T-helper 2 cell treated with Interferon-gamma antibody and Interleukin-4, amounts not matched to agents 5 μg/mL and 100 μg/mL, for 36 hours (primary cell): ENCODE data around the gene CDK16.

ENCODE experiments used
- DNase-seq: peaks from one replicate; pipeline ENCODE4 v3.0.0; 2021; ENCODE audit warnings: low spot score
- H3K27ac Mint-ChIP-seq: one replicate; pipeline ENCODE4 v1.8.0; 2021; ENCODE audit warnings: mild to moderate bottlenecking, mixed read lengths
- H3K27me3 Mint-ChIP-seq: one replicate; pipeline ENCODE4 v1.8.0; 2021; ENCODE audit warnings: low read depth, mixed read lengths
- H3K36me3 Mint-ChIP-seq: one replicate; pipeline ENCODE4 v1.8.0; 2021; ENCODE audit warnings: low read depth, mixed read lengths
- H3K4me1 Mint-ChIP-seq: one replicate; pipeline ENCODE4 v1.8.0; 2021; ENCODE audit warnings: low read depth, mixed read lengths
- H3K4me3 Mint-ChIP-seq: one replicate; pipeline ENCODE4 v1.8.0; 2022; ENCODE audit warnings: mild to moderate bottlenecking, moderate library complexity, mixed read lengths
- H3K9me3 Mint-ChIP-seq: one replicate; pipeline ENCODE4 v1.8.0; 2021; ENCODE audit warnings: mixed read lengths

CDK16 gene

GRCh38 chrX:47179221-47179927, 39.1 kb upstream of the CDK16 start:
- H3K9me3 Mint-ChIP-seq: no peaks in the 10 kb centered on the region
- H3K27ac Mint-ChIP-seq: no peak overlapping the region
- H3K36me3 Mint-ChIP-seq: peaks cover 26% of the 10 kb centered on the region
- no peak for DNase-seq
- no peak overlapping the region for H3K4me3 Mint-ChIP-seq
- H3K4me1 Mint-ChIP-seq: peaks cover 1% of the 10 kb centered on the region
- H3K27me3 Mint-ChIP-seq: no peaks in the 10 kb centered on the region

DNA sequence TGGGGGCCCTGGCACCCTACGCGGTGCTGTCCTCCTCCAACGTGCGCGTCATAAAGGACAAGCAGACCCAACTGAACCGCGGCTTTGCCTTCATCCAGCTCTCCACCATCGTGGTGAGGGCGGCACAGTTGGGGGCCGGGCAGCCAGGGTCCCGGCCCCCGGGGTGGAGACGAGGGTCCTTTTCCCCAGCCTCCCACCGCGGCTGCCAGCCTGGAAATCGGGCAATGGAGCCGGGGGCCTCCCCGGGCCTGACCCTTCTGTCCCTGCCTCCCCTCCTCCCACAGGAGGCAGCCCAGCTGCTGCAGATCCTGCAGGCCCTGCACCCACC, 38.6 kb upstream of the CDK16 start:
- Mint-ChIP-seq H3K4me3 (no peak overlapping the region), H3K27ac (no peak overlapping the region)

DNA sequence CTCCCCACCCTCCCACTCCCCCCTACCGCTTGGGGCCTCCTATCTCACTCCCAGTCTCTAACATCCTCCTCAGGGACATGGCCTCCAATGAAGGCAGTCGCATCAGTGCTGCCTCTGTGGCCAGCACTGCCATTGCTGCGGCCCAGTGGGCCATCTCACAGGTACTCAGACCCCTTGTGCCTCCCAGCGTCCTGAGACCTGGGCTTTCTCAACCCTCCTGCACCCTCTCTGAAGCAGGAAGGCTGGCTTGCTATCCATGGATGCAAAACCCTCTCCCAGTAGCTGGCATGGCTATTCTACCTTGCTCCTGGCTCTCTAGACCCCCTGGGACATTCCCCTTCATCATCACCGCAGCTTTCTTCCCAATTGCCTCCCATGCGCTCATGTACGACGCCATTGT, 38.1 kb upstream of the CDK16 start:
- no peak overlapping the region for H3K27ac Mint-ChIP-seq
- no peaks in the 10 kb centered on the region for H3K9me3 Mint-ChIP-seq
- no peak overlapping the region for H3K4me3 Mint-ChIP-seq
- peaks cover 29% of the 10 kb centered on the region for H3K36me3 Mint-ChIP-seq
- peaks cover 1% of the 10 kb centered on the region for H3K4me1 Mint-ChIP-seq
- no peak for DNase-seq
- no peaks in the 10 kb centered on the region for H3K27me3 Mint-ChIP-seq

More for the DNA sequence above, 38.6 kb upstream of the CDK16 start:
- no peak for DNase-seq
- H3K36me3 Mint-ChIP-seq: peaks cover 29% of the 10 kb centered on the region
- no peaks in the 10 kb centered on the region for H3K27me3 Mint-ChIP-seq
- H3K9me3 Mint-ChIP-seq: no peaks in the 10 kb centered on the region
- peaks cover 1% of the 10 kb centered on the region for H3K4me1 Mint-ChIP-seq

GRCh38 chrX:47181301-47181700, 37.2 kb upstream of the CDK16 start:
- peaks cover 32% of the 10 kb centered on the region for H3K36me3 Mint-ChIP-seq
- H3K4me3 Mint-ChIP-seq: no peak overlapping the region
- H3K27ac Mint-ChIP-seq: no peak overlapping the region
- H3K27me3 Mint-ChIP-seq: no peaks in the 10 kb centered on the region
- peaks cover under 1% of the 10 kb centered on the region for H3K4me1 Mint-ChIP-seq
- DNase-seq: no peak
- no peaks in the 10 kb centered on the region for H3K9me3 Mint-ChIP-seq

- Mint-ChIP-seq H3K4me1 (no peaks in the 10 kb centered on the region), H3K4me3 (no peak overlapping the region), H3K27ac (no peak overlapping the region), H3K27me3 (no peaks in the 10 kb centered on the region), H3K36me3 (peaks cover 31% of the 10 kb centered on the region), H3K9me3 (no peaks in the 10 kb centered on the region)
- no peak for DNase-seq
Observed at GRCh38 chrX:47182106-47182700, 36.3 kb upstream of the CDK16 start.

- Mint-ChIP-seq H3K9me3 (no peaks in the 10 kb centered on the region), H3K4me3 (no peak overlapping the region), H3K36me3 (peaks cover 26% of the 10 kb centered on the region)
Observed at GRCh38 chrX:47184486-47184885, 34.0 kb upstream of the CDK16 start.

GRCh38 chrX:47185241-47185640, 33.2 kb upstream of the CDK16 start:
- Mint-ChIP-seq H3K4me3 (no peak overlapping the region), H3K27ac (no peak overlapping the region), H3K9me3 (no peaks in the 10 kb centered on the region), H3K27me3 (no peaks in the 10 kb centered on the region), H3K36me3 (peaks cover 25% of the 10 kb centered on the region), H3K4me1 (peaks cover under 1% of the 10 kb centered on the region)
- no peak for DNase-seq

More at GRCh38 chrX:47184486-47184885, 34.0 kb upstream of the CDK16 start:
- Mint-ChIP-seq H3K27ac (no peak overlapping the region), H3K4me1 (no peaks in the 10 kb centered on the region), H3K27me3 (no peaks in the 10 kb centered on the region)
- DNase-seq: no peak

GRCh38 chrX:47186096-47186740, 32.3 kb upstream of the CDK16 start:
- H3K4me3 Mint-ChIP-seq: no peak overlapping the region
- peaks cover 20% of the 10 kb centered on the region for H3K36me3 Mint-ChIP-seq
- no peak overlapping the region for H3K27ac Mint-ChIP-seq
- no peak for DNase-seq
- H3K4me1 Mint-ChIP-seq: peaks cover 3% of the 10 kb centered on the region
- H3K9me3 Mint-ChIP-seq: no peaks in the 10 kb centered on the region
- no peaks in the 10 kb centered on the region for H3K27me3 Mint-ChIP-seq

DNA sequence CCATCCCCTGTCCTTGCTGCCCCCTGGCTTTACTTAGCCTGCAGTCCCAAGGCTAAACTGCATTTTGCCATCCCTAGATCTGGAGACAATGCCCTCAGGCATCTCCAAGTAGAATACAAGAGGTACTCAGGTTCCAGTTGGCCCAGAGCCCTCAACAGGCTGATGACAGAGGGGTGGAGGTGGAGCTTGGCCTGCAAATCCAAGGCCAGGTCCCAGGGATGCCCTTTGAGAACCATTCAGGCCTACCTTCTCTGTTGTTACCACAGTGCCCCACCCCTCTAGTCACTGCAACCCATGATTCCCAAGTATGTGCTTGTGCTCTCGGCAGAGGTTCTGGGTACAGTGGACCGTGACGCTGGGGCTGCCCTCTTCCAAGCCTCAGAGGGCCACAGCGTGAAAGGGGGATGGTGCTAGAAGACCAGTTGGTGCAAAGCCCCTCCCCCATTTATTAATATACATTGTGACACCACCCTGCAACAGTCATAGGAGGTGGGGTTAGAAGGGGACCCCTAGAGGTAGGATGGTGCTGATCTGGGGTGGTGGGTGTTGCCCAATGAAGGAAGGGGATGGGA, 31.3 kb upstream of the CDK16 start:
- Mint-ChIP-seq H3K9me3 (no peaks in the 10 kb centered on the region), H3K27ac (no peak overlapping the region), H3K27me3 (no peaks in the 10 kb centered on the region), H3K36me3 (peaks cover 20% of the 10 kb centered on the region), H3K4me3 (no peak overlapping the region), H3K4me1 (peaks cover 3% of the 10 kb centered on the region)
- DNase-seq: no peak

- Mint-ChIP-seq H3K27ac (no peak overlapping the region), H3K4me1 (peaks cover 18% of the 10 kb centered on the region), H3K27me3 (no peaks in the 10 kb centered on the region), H3K36me3 (peaks cover 19% of the 10 kb centered on the region), H3K4me3 (no peak overlapping the region), H3K9me3 (no peaks in the 10 kb centered on the region)
- no peak for DNase-seq
Observed at GRCh38 chrX:47189906-47190305, 28.6 kb upstream of the CDK16 start.

DNA sequence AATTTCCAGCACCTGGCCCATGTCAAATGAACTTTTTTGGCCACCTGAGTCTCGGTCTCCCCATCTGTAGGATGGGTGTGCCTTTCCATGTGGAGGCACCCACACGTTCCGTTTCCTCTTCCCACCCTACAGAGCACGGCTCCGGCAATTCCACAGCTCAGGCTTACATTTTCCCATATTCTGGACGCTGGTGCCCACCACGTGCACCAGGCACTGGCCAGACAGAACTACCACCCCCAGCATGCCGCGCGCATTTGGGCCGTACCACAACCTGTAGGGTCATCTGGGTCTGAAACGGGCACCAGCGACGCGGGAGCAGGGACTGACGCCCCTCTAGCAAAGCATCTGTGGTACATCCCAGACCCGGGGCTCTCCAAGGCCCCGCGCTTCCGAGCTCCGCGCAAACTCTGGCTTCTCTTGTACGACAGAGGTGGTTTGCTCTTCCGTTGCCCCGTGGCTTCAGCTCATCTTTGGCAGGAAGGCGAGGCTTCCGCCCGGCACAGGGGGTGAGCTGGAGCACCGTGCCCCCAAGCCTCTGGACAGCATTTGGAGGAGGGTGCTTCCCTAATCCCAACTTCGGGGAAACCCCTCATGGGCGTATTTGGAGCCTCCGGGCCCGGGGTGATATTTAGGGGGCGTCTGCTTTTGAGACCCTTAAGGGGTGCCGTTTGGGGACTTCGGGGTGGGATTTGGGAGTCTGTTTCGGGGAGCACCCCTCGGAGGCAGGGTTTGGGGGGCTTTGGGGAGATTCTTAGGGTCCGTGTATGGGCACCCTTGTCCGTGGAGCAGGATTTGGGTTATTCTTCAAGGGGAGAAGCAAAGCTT, 27.8 kb upstream of the CDK16 start:
- Mint-ChIP-seq H3K9me3 (no peaks in the 10 kb centered on the region), H3K36me3 (peaks cover 17% of the 10 kb centered on the region), H3K4me3 (peak overlapping the region; percentile 96), H3K27me3 (no peaks in the 10 kb centered on the region), H3K27ac (peak overlapping the region; percentile 94), H3K4me1 (peaks cover 22% of the 10 kb centered on the region)
- DNase-seq: peak; percentile 82

- Mint-ChIP-seq H3K36me3 (peaks cover 21% of the 10 kb centered on the region), H3K9me3 (no peaks in the 10 kb centered on the region), H3K4me1 (peaks cover 29% of the 10 kb centered on the region), H3K27me3 (no peaks in the 10 kb centered on the region), H3K27ac (peak overlapping the region; percentile 94), H3K4me3 (peak overlapping the region; percentile 96)
- peak; percentile 17 for DNase-seq
Observed at GRCh38 chrX:47191331-47191730, 27.1 kb upstream of the CDK16 start.

DNA sequence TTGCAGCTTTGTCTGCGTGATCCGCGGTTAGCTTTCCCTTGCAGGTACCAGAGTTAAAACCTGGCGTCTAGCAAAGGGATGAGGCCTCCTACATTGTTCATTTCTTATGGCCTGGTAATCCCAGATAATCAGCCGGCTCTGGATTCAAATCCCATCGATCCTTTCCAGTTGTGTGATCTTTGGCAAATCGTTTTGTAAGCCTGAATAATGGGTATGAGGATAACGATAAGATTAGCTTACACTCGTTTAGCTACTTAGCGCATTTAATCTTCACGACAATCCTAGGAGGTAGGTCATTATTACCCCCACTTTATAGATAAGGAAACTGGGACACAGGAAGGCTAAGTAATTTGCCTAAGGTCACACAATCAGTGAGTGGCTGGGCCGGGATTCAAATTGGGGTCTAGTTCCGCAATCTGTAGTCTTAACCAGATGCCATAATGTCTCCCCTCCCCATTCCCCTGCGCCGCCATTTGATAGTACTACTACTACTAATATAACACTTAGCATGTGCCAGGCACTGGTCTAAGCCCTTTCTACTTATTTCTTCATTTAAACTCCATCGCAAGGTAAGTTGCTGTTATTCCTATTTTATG, 26.6 kb upstream of the CDK16 start:
- peak overlapping the region; percentile 96 for H3K4me3 Mint-ChIP-seq
- H3K4me1 Mint-ChIP-seq: peaks cover 34% of the 10 kb centered on the region
- peaks cover 18% of the 10 kb centered on the region for H3K36me3 Mint-ChIP-seq
- peak overlapping the region; percentile 94 for H3K27ac Mint-ChIP-seq
- no peaks in the 10 kb centered on the region for H3K9me3 Mint-ChIP-seq
- no peaks in the 10 kb centered on the region for H3K27me3 Mint-ChIP-seq
- no peak for DNase-seq
